ENCODE measurements around the gene CDS2.
A peak's percentile ranks its signal among the peaks of the same experiment; 100 is the strongest.

The CDS2 gene

DNA sequence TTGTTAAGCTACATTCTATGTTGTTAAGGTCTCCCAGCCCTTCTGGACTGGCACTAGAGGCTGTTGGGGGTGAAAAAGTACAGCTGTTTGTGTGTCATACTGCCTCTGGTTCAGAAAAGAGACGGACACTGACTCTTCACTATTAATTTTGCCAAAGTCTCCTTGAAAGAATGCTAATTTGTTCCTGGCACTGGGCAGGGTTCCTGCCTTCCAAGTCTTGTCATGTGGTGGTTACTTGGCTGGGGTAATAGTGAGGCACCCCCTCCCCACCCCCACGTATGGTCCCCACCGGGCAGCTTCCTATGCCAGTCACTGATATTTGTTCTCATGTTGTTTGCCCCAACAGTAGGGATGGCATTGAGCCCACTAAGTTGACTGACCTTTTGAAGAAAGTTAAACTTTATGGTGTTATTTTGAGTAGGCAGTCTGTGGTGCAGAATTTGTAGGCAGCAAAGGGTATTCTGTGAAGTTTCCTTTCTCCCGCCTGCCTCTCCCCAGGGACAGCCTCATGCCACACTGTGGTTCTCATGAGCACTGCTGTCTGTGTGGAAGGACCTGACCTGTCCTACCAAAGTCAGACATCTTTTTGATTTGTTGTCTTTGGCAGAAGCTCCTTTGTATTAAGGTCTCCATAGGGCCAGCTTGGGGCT, 8.7 kb downstream of the CDS2 start:
- CTCF ChIA-PET, result interaction anchor here (1.3 kb wide), 1 partner anchor 9 kb away, joined by 4 read pairs; no protein-coding TSS in a partner anchor
- peaks cover 10% of the 10 kb centered on the region for H3K4me1 ChIP-seq (ENCODE audit: control insufficient read depth, insufficient read depth, low read length)
- no peak for TF ChIP-seq ZFHX2 (tag by site-specific recombination; conservative IDR thresholded peaks at IDR 0.05)
- 0 out of 2 replicates have a peak, but pooled peaks have one; percentile 18 for TF ChIP-seq ZNF341 (tag by site-specific recombination; IDR thresholded peaks at IDR 0.05; ENCODE audit: low read depth)
- TF ChIP-seq, protein P1, sequence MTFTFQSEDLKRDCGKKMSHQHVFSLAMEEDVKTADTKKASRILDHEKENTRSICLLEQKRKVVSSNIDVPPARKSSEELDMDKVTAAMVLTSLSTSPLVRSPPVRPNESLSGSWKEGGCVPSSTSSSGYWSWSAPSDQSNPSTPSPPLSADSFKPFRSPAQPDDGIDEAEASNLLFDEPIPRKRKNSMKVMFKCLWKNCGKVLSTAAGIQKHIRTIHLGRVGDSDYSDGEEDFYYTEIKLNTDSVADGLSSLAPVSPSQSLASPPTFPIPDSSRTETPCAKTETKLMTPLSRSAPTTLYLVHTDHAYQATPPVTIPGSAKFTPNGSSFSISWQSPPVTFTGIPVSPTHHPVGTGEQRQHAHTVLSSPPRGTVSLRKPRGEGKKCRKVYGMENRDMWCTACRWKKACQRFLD (tag by site-specific recombination; IDR thresholded peaks at IDR 0.05), result no peak
- TF ChIP-seq, protein P2, sequence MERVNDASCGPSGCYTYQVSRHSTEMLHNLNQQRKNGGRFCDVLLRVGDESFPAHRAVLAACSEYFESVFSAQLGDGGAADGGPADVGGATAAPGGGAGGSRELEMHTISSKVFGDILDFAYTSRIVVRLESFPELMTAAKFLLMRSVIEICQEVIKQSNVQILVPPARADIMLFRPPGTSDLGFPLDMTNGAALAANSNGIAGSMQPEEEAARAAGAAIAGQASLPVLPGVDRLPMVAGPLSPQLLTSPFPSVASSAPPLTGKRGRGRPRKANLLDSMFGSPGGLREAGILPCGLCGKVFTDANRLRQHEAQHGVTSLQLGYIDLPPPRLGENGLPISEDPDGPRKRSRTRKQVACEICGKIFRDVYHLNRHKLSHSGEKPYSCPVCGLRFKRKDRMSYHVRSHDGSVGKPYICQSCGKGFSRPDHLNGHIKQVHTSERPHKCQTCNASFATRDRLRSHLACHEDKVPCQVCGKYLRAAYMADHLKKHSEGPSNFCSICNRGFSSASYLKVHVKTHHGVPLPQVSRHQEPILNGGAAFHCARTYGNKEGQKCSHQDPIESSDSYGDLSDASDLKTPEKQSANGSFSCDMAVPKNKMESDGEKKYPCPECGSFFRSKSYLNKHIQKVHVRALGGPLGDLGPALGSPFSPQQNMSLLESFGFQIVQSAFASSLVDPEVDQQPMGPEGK (tag by site-specific recombination; IDR thresholded peaks at IDR 0.05), result no peak
- no peaks in the 10 kb centered on the region for H3K9me3 ChIP-seq (ENCODE audit: control insufficient read depth, insufficient read depth, low read depth, low read length)
- no peak overlapping the region for H3K27ac ChIP-seq (ENCODE audit: extremely low read depth, low read depth, low read length)
- POLR2A ChIA-PET, result interaction anchor here (1.3 kb wide), 1 partner anchor 16 kb away, joined by 5 read pairs; the partner anchor contains the start of gene PCNA
- peaks cover 0 to 7% of the 10 kb centered on the region in 2 experiments; a peak in 1 of 3 replicates for H3K36me3 ChIP-seq (ENCODE audit: control insufficient read depth in 2 of 2, insufficient read depth in 1 of 2, low read length in 2 of 2)
- no peak overlapping the region for H3K4me3 ChIP-seq (ENCODE audit: low read depth, low read length)

DNA sequence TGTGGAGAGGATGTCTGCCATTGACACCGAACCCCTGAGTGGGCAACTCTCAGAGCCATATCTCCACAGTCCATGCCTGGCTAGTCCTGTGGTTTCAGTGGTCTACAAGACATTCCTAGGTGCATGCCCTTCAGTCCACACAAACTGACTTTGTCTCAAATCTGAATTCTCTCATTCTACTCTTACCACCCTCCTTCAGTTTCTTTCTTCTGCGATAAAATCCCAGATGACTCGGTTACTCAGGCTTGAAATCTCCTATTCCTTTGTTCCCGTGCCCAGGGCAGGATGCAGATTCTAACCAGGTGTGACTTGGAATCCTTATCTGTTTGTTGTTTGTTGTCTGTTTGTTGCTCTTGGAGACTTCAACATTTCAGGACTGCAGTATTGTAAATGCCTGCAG, 9.3 kb downstream of the CDS2 start:
- Histone ChIP-seq H3K36me3 (ENCODE audit: control insufficient read depth in 2 of 2, insufficient read depth in 1 of 2, low read length in 2 of 2) (peaks cover 0 to 7% of the 10 kb centered on the region in 2 experiments; a peak in 1 of 3 replicates), H3K9me3 (ENCODE audit: control insufficient read depth, insufficient read depth, low read depth, low read length) (no peaks in the 10 kb centered on the region), H3K27ac (ENCODE audit: extremely low read depth, low read depth, low read length) (no peak overlapping the region), H3K4me3 (ENCODE audit: low read depth, low read length) (no peak overlapping the region), H3K4me1 (ENCODE audit: control insufficient read depth, insufficient read depth, low read length) (peaks cover 10% of the 10 kb centered on the region)
- ChIA-PET CTCF (no interaction called here), POLR2A (interaction anchor here (1.3 kb wide), 1 partner anchor 16 kb away, joined by 5 read pairs; the partner anchor contains the start of gene PCNA)
- TF ChIP-seq, protein P3, sequence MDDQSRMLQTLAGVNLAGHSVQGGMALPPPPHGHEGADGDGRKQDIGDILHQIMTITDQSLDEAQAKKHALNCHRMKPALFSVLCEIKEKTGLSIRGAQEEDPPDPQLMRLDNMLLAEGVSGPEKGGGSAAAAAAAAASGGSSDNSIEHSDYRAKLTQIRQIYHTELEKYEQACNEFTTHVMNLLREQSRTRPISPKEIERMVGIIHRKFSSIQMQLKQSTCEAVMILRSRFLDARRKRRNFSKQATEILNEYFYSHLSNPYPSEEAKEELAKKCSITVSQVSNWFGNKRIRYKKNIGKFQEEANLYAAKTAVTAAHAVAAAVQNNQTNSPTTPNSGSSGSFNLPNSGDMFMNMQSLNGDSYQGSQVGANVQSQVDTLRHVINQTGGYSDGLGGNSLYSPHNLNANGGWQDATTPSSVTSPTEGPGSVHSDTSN (CRISPR knock-in tag; IDR thresholded peaks at IDR 0.05), result no peak
- no peak for TF ChIP-seq ZSCAN16 (tag by site-specific recombination; IDR thresholded peaks at IDR 0.05)
- no peak for TF ChIP-seq KLF1 (tag by site-specific recombination; IDR thresholded peaks at IDR 0.05)
- TF ChIP-seq, protein P4, sequence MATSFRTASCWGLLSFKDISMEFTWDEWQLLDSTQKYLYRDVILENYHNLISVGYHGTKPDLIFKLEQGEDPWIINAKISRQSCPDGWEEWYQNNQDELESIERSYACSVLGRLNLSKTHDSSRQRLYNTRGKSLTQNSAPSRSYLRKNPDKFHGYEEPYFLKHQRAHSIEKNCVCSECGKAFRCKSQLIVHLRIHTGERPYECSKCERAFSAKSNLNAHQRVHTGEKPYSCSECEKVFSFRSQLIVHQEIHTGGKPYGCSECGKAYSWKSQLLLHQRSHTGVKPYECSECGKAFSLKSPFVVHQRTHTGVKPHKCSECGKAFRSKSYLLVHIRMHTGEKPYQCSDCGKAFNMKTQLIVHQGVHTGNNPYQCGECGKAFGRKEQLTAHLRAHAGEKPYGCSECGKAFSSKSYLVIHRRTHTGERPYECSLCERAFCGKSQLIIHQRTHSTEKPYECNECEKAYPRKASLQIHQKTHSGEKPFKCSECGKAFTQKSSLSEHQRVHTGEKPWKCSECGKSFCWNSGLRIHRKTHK (tag by site-specific recombination; IDR thresholded peaks at IDR 0.05), result no peak
- no peak for TF ChIP-seq SP7 (tag by site-specific recombination; IDR thresholded peaks at IDR 0.05)
- no peak for TF ChIP-seq ZBTB1 (tag by site-specific recombination; IDR thresholded peaks at IDR 0.05)
- TF ChIP-seq MYNN (tag by site-specific recombination; IDR thresholded peaks at IDR 0.05; ENCODE audit: borderline replicate concordance), result no peak
- TF ChIP-seq ZNF623 (tag by site-specific recombination; IDR thresholded peaks at IDR 0.05), result no peak
- no peak for TF ChIP-seq ZNF510 (tag by site-specific recombination; IDR thresholded peaks at IDR 0.05; ENCODE audit: insufficient replicate concordance)

DNA sequence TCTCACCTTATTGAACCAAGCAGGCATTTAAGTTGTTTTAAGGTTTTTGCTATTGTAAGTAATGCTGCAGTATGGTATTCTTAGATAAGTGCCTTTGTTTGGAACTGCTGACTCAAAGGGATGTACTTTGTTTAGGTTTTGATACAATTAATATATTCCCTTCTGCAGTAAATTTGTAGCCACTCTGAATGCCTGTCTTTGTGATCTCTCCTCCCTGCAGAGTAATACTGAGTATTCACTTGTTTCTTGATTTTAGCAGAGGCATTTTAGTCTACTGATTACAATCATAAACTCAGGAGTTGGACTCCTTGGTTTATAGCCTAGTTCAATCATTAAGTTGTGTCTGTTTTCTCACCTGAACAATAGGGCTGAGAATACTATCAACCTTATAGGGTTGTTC, 13.4 kb downstream of the CDS2 start:
- ChIA-PET CTCF (interaction anchor here (0.6 to 3.7 kb wide), 4 partner anchors 14 to 150 kb away, joined by 4 to 15 read pairs (median 6); partner anchors contain the start of gene CDS2), POLR2A (no interaction called here)
- peaks cover 4% of the 10 kb centered on the region in 2 experiments; a peak in 2 of 3 replicates for H3K36me3 ChIP-seq (ENCODE audit: control insufficient read depth in 2 of 2, insufficient read depth in 1 of 2, low read length in 2 of 2)
- H3K4me3 ChIP-seq (ENCODE audit: low read depth, low read length), result no peak overlapping the region
- H3K27ac ChIP-seq (ENCODE audit: extremely low read depth, low read depth, low read length), result no peak overlapping the region
- TF ChIP-seq GLIS1 (tag by site-specific recombination; IDR thresholded peaks at IDR 0.05) (no peak), BCL11A (tag by site-specific recombination; IDR thresholded peaks at IDR 0.05; ENCODE audit: low read depth) (no peak), ZNF366 (tag by site-specific recombination; conservative IDR thresholded peaks at IDR 0.05) (no peak), HOXA7 (CRISPR knock-in tag; IDR thresholded peaks at IDR 0.05; ENCODE audit: borderline replicate concordance) (no peak), RBAK (tag by site-specific recombination; IDR thresholded peaks at IDR 0.05) (no peak), ZNF416 (tag by site-specific recombination; IDR thresholded peaks at IDR 0.05) (no peak)
- peaks cover 9% of the 10 kb centered on the region for H3K4me1 ChIP-seq (ENCODE audit: control insufficient read depth, insufficient read depth, low read length)
- H3K9me3 ChIP-seq (ENCODE audit: control insufficient read depth, insufficient read depth, low read depth, low read length), result no peaks in the 10 kb centered on the region

Data from HEK293 (cell line).